22Rv1 (cell line): ENCODE measurements around the gene TRMT10A.

Experiments used
- ZFX ChIP-seq: fragments of 450-650 bp; IDR thresholded peaks from 2 replicates; pipeline ENCODE4 v1.6.1; 2017; ENCODE audit warnings: antibody characterized with exemption, borderline replicate concordance
- TF ChIP-seq, protein P1 (sequence below): fragments of 450-650 bp; IDR thresholded peaks from 2 replicates; pipeline ENCODE4 v1.5.1; 2017; ENCODE audit warnings: mild to moderate bottlenecking

DNA sequence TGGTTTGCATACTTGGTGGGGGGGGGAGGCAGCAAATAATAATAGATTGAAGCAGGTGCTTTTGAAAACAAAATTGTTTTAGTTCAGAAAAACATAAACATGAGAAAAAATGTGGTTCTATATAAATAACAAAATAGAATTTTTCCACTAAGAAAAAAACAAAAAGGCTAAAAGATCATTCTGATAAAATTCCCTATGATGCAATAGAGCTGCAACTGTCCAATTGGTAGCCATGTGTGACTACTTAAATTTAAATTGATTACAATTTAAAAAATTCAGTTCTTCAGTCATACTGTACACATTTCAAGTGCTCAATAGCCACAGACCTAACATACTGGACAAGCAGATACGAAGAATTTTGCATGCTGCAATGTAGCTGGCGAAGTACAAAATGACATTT lies 11.0 kb downstream of the TRMT10A start:
- TF ChIP-seq, protein P1, sequence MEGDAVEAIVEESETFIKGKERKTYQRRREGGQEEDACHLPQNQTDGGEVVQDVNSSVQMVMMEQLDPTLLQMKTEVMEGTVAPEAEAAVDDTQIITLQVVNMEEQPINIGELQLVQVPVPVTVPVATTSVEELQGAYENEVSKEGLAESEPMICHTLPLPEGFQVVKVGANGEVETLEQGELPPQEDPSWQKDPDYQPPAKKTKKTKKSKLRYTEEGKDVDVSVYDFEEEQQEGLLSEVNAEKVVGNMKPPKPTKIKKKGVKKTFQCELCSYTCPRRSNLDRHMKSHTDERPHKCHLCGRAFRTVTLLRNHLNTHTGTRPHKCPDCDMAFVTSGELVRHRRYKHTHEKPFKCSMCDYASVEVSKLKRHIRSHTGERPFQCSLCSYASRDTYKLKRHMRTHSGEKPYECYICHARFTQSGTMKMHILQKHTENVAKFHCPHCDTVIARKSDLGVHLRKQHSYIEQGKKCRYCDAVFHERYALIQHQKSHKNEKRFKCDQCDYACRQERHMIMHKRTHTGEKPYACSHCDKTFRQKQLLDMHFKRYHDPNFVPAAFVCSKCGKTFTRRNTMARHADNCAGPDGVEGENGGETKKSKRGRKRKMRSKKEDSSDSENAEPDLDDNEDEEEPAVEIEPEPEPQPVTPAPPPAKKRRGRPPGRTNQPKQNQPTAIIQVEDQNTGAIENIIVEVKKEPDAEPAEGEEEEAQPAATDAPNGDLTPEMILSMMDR: no peak
- no peak for TF ChIP-seq ZFX
